ENCODE data around the gene COL18A1. TPM values are rescaled to one million over a fixed set of nuclear protein-coding genes. Genes with fewer than 3 reads are reported as not detected.

COL18A1 gene
- total RNA-seq, 1 experiment from 2014 or later: 19.5 TPM

DNA sequence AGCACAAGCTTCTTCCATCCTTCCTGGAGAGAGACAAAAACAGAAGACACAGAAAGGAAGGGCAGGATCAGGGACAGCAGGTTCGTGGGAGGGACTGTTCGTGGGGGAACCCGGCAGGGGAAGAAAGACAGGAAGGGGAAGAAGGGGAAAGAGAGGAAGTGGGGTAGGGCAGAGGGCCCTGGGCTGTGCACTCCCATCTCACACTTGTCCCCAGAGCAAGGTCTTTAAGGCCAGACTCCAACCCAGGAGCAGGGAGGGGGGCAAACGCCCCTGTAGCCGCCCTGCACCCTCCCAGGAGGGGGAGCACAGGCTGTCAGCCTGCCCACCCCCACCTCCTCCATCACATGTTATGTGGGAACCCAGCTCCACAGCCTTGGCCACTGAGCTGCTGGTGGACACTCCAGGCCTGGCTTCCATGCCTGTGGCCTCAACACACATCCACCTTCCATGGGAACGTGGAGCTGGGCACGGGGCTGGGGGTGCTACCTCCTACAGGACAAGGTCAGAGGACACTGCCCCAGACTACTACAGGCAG is 127.9 kb downstream of the COL18A1 start:
- no peak for DNase-seq

DNA sequence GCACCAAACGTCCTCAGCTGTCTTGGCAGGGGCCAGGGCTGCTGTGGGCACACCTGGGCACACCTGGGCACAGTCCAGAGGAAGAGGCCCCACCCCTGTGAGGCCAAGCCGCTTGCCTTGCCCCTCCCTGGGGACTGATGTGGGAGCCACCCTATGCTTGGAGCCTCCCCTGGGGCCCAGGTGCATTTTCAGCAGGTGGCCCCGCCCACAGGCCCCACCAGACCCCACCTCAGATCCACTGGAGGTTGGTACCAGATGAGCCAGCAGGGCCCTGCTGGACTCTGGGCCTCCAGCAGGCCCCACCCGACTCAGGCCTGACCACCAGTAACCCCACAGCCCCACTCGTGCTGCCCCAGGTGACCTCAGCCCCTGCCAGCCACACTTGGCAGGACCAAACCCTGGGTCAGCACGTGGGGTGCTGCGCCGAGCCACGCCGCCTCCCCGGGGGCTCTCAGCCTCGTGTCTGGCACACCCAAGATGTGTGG is 128.4 kb downstream of the COL18A1 start:
- peaks cover 24% of the 10 kb centered on the region for H3K36me3 ChIP-seq
- H3K4me3 ChIP-seq: no peak overlapping the region
- no peaks in the 10 kb centered on the region for H3K4me1 ChIP-seq
- H3K27me3 ChIP-seq: no peaks in the 10 kb centered on the region
- no peaks in the 10 kb centered on the region for H3K9me3 ChIP-seq (replicated peaks)
- no peak for DNase-seq
- no peak overlapping the region for H3K27ac ChIP-seq

More for the DNA sequence above, 127.9 kb downstream of the COL18A1 start:
- H3K27me3 ChIP-seq: no peaks in the 10 kb centered on the region
- peaks cover 24% of the 10 kb centered on the region for H3K36me3 ChIP-seq
- H3K4me3 ChIP-seq: no peak overlapping the region
- no peaks in the 10 kb centered on the region for H3K4me1 ChIP-seq
- no peak overlapping the region for H3K27ac ChIP-seq
- H3K9me3 ChIP-seq (replicated peaks): no peaks in the 10 kb centered on the region

DNA sequence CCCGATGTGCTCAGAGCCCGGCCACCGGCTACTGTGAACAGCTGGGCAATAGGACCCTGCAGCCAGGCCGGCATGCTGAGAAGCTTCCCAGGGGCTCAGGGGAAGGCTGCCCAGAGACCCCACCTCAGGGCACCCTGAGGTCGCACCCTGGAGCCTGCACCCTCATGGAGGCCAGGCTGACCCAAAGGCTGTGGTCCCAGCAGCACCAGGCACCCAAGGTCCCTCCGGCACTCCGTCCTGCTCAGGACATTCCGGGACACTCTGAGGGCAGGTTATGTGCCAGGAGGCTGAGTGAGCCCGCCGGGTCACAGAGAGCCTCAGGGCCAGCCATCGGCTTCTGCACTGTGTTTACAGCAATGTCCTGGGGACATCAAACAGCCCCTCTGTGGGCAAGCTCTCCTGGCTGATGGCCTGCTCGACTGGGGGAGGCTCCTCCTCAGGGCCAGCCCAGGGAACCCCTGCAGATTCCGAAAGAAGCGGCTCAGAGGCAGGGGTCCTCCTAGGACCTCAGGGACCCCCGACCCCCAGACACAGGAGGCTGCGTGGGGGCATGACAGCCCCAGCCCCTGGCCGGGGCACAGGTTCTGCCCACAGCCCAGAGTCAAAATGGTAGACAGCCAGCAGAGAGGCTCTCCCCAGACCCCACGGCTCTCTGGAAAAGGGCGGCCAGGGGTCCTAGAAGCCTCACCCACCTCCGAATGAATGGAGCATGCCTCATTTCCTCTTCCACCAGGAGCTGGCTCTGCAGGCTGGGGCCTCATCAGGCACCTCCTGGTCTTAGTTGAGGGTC is 129.1 kb downstream of the COL18A1 start:
- no peak overlapping the region for H3K4me3 ChIP-seq
- H3K36me3 ChIP-seq: peaks cover 24% of the 10 kb centered on the region
- no peak overlapping the region for H3K27ac ChIP-seq
- H3K4me1 ChIP-seq: no peaks in the 10 kb centered on the region
- no peaks in the 10 kb centered on the region for H3K9me3 ChIP-seq (replicated peaks)
- no peak for DNase-seq
- H3K27me3 ChIP-seq: no peaks in the 10 kb centered on the region

DNA sequence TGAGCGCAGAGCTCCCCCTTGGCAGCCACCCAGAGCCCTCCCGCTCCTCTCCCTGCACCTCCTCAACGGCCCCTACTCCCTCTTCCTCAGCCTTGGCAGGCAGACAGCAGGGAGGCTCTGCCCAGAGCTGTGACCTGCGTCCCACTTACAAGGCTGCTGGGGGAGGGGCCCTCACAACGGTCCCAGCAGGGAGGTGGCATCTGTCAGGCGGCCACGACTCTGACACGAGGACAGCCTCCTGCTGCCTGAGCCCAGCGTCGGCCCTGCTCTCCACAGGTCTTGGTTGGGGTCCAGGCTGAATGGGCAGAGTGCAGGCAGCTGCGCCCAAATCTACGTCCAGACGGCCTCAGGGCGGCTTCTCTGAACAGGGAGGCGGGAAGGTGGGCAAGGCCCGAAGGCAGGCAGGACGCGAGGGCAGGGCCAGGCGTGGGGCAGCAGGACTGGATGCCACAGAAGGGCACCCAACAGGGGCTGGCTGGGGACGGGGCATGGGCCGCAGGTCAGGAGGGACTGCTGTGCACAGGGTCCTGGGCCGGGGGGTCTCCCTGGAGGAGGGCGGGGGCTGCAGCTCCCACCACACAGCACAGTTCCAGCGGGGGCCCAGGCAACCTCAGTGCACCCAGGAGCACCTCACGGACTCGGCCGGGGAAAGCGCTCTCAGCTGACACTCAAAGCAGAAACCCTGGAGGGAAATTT is 129.8 kb downstream of the COL18A1 start:
- no peak overlapping the region for H3K4me3 ChIP-seq
- no peak for DNase-seq
- H3K27me3 ChIP-seq: no peaks in the 10 kb centered on the region
- no peaks in the 10 kb centered on the region for H3K9me3 ChIP-seq (replicated peaks)
- no peaks in the 10 kb centered on the region for H3K4me1 ChIP-seq
- no peak overlapping the region for H3K27ac ChIP-seq
- peaks cover 17% of the 10 kb centered on the region for H3K36me3 ChIP-seq

DNA sequence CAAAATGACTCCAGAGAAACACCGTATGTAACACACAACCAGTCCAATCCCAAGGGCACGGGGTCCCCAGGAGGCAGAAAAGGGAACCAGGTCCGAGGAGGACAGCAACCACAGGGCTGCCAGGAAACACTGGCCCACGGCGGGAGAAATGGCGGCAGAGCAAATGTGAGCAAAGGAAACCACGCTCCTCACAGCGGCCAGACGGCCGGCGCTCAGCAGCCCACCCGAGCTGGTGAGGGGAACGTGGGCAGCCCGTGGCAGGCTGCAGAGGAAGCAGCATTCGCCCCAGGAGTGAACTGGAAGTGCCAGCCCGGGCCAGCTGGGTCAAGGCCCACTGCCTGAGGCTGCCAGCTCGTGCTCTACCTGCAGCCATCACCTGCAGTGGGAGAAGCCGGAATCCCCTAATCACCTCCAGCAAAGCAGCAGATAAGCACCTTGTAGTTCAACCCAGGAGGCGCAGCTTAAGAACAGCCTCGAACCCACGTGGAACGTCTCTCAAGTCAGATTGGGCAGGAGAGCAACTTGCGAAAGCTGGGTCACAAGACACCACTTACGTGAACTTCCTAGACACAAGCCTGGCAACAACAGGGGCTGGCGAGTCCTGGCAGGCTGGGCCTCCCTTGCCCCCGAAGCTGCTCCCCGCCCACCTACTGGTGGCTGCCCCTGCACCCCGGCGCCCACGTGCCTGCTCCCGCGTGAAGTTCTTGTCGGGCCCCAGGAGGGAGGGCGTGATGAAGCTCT is 130.5 kb downstream of the COL18A1 start:
- Histone ChIP-seq H3K4me1 (no peaks in the 10 kb centered on the region), H3K27me3 (no peaks in the 10 kb centered on the region), H3K27ac (no peak overlapping the region), H3K4me3 (no peak overlapping the region), H3K36me3 (peaks cover 10% of the 10 kb centered on the region), H3K9me3 (replicated peaks) (no peaks in the 10 kb centered on the region)
- DNase-seq: no peak

DNA sequence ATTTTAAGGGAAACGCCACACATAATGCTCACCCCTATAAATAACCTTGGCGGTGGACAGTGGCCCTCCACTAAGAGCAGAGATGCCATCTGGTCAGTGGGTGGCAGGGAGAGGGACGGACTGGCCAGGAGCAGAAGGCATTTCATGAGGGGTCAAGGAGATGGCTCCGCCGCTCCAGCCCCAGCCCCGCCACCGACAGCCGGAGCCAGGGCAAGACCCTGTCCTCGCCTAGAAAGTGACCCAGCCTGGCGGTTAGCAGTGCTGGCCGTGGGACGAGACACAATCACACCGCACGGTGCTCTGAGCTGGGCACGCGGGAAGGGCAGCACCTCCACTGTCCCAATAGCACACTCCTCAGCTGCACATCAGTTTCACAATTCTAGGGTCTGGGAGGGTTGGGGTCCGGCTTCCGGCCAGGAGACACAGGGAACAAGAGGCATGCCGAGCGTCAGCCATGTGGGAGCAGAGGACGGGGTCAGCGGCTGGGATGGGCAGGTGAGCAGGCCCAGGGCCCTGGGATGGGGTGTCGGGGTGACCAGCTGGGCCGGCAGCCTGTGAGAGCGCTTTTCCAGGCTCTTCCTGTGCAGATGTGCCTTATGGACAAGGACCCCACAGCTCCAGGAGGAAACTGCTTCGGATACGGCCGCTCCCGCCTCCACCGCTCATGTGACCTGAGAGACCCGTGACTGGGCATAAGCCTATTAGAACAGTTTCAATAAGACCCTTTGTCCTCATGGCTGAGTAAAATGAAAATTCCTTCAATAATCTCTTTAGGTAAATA is 131.5 kb downstream of the COL18A1 start:
- Histone ChIP-seq H3K9me3 (replicated peaks) (no peaks in the 10 kb centered on the region), H3K27me3 (no peaks in the 10 kb centered on the region), H3K4me1 (peaks cover 3% of the 10 kb centered on the region; the same call in 1 of the 2 replicates), H3K27ac (no peak overlapping the region), H3K4me3 (no peak overlapping the region), H3K36me3 (peaks cover 6% of the 10 kb centered on the region)
- DNase-seq: no peak

DNA sequence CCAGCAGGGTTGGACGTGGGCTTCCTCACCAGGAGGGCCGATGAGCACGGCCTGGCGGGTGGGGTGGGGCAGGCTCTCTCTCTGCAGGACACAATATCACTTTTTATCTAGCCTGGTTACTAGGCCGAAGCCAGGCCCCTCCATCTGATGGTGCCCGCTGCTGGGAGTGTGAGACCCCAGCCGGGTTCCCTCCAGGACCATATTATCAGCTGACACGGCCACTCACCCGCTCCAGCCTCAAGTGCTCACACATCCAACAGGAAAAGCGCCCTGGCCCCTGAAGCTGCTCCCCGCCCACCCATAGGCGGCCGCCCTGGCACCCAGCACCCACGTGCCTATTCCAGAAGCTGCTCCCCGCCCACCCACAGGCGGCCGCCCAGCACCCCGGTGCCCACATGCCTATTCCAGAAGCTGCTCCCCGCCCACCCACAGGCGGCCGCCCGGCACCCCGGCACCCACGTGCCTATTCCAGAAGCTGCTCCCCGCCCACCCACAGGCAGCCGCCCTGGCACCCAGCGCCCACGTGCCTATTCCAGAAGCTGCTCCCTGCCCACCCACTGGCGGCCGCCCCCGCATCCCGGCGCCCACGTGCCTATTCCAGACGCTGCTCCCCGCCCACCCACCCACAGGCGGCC is 132.3 kb downstream of the COL18A1 start:
- H3K9me3 ChIP-seq (replicated peaks): no peaks in the 10 kb centered on the region
- H3K4me3 ChIP-seq: no peak overlapping the region
- H3K27me3 ChIP-seq: no peaks in the 10 kb centered on the region
- H3K36me3 ChIP-seq: peaks cover under 1% of the 10 kb centered on the region
- H3K27ac ChIP-seq: no peak overlapping the region
- peaks cover 5% of the 10 kb centered on the region; the same call in 1 of the 2 replicates for H3K4me1 ChIP-seq
- no peak for DNase-seq

DNA sequence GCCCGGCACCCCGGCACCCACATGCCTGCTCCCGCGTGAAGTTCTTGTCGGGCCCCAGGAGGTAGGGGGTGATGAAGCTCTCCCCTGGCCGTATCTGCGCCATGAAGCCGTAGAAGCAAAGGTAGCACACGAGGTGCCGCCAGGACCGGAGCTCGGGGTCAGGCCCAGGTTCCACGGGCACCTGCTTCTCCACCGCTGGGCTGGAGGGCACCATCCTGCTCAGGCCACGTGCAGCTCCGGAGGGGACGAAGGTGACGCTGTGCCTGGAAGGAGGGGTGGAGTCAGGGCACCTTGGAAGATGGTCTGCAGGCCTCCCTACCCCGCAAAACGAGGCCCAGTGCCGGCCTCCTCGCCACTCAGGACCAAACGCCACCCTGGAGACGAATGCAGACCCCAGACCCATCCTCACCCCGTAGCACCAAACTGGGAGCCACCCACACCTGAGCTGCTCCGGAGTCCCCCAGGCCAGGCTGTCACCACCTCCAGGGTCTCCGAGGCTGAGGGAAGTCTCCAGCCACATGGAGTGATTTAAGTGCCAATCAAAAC is 132.9 kb downstream of the COL18A1 start:
- Histone ChIP-seq H3K4me1 (peaks cover 5% of the 10 kb centered on the region; the same call in 1 of the 2 replicates), H3K36me3 (no peaks in the 10 kb centered on the region; the same call in 1 of the 2 replicates), H3K4me3 (no peak overlapping the region), H3K27me3 (no peaks in the 10 kb centered on the region), H3K27ac (no peak overlapping the region), H3K9me3 (replicated peaks) (no peaks in the 10 kb centered on the region)
- no peak for DNase-seq

DNA sequence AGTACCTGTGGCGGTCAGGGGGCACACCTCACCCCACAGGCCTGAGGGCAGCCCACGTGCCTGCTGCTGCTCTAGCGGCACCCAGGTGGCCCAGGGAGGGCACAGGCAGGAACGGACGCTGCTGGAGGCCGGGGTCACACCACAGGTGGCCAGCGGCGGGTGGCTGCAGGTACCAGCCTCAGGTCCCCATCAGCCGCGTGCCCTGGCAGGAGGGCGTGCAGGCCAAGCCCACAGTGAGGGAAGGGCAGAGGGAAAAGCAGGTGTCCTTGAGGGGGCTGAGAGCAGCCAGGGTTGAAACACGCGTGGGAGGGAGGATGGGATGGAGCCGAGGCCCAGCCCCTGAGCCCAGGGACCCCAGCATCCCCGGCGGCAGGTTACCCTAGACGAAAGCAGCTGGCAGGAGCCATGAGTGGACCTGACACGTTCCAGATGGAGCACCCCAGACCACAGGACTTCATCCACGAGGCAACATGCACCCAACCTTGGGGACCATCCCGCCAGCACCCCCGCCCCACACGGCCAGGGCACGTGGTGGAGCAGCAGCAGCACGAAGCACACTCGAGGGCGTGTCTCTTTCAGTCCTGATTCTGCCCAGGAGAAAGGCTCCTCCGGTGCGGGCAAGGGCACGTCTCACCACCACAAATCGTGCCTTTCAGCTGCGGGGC is 133.5 kb downstream of the COL18A1 start:
- no peaks in the 10 kb centered on the region for H3K27me3 ChIP-seq
- H3K4me3 ChIP-seq: no peak overlapping the region
- H3K36me3 ChIP-seq: no peaks in the 10 kb centered on the region; the same call in 1 of the 2 replicates
- H3K4me1 ChIP-seq: peaks cover 5% of the 10 kb centered on the region; the same call in 1 of the 2 replicates
- no peak overlapping the region for H3K27ac ChIP-seq
- no peak for DNase-seq
- H3K9me3 ChIP-seq (replicated peaks): no peaks in the 10 kb centered on the region

DNA sequence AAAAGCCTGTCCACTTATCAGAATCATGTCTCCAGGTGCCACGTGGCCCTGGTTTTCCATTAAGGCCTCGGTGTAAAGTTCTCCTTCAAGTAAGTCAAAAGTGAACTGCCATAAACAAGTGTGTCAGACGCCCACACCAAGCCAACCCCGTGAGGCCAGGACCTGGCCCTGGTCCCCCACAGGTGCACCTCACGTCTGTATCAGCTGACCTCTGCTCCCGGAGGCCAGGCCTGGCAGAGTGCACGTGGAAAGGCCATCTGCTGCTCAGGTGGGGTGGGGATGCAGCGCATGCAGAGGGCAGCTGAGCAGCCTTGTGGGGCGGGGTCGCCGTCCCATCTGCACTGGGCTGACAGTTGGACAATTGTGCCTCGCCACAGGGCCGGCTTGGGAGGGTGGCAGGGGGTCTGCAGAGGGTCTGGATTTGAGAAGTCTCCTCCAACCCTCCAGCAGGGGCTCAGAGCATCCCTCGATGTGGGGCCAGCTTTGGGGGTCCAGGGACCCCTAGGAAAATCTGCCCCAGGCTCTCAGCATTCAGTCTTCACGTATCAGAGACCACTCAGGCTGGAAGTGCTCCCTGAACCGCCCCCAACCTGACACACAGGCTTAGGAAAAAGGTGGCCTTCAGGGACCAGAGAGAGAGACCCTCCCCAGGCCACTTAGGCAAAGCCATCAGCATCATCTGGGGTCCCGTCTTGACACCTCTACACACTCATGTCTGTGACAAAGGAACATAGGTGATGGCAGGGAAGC is 134.3 kb downstream of the COL18A1 start:
- Histone ChIP-seq H3K27me3 (no peaks in the 10 kb centered on the region), H3K36me3 (no peaks in the 10 kb centered on the region; the same call in 1 of the 2 replicates), H3K4me1 (peaks cover 8% of the 10 kb centered on the region; the same call in 1 of the 2 replicates), H3K4me3 (no peak overlapping the region), H3K27ac (no peak overlapping the region), H3K9me3 (replicated peaks) (no peaks in the 10 kb centered on the region)
- DNase-seq: no peak

DNA sequence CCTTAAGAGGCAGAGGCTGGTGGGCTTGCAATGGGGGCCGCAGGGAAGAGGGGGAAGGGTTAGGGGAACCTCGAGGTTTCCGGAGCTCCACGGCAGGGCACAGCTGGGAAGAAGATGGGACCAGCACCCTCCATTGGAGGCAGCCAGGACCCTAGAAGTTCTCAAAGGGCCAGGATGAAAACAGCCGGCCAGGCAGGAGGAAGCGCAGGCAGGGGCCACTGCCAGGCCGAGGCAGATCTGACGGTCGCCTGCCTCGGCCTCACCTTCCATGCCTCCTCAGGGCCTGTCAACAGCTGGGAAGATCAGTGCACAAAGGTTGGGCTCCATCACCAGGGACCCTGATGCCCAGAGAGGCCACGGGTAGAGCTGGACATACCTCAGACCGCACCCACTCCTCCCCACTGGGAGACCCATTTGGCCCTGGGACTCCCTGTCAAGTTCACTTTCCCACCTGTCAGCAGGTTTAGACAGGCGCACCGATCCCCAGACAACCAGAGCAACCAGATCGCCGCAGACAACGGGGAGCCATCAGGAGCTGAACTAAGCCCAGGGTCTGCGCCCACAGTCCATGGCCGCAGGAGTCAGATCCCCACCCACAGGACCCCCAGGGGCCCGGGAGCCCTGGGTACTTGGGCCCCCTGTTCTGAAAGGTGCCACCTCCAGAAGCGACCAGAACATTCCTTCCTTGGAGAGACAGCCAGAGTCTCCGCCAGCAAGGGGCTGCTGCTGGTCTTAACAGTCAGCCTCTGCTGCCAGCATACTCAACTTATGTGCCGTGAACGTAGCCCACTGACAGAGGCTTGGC is 135.0 kb downstream of the COL18A1 start:
- H3K27me3 ChIP-seq: no peaks in the 10 kb centered on the region
- no peak overlapping the region for H3K4me3 ChIP-seq
- no peaks in the 10 kb centered on the region for H3K9me3 ChIP-seq (replicated peaks)
- no peak for DNase-seq
- no peaks in the 10 kb centered on the region for H3K36me3 ChIP-seq
- peaks cover 8% of the 10 kb centered on the region; the same call in 1 of the 2 replicates for H3K4me1 ChIP-seq
- no peak overlapping the region for H3K27ac ChIP-seq

DNA sequence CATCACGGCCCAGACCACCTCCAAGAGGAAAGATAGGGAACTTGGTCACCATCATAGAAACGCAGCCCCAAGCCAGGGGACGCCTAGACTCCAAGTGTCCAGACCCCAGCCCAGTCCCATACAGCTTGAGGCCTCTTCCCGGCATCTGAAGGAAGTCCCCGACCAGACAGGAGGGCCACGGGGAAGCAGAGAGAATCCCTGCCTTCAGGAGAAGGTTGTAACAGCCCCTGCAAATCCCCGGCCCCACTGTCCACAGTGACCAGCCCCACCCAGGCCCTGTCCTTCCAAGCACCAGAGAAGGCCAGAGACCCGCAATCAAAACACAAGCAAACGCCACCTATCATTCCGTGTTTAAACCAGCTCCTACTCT is 135.6 kb downstream of the COL18A1 start:
- Histone ChIP-seq H3K36me3 (no peaks in the 10 kb centered on the region), H3K4me3 (no peak overlapping the region), H3K9me3 (replicated peaks) (no peaks in the 10 kb centered on the region), H3K4me1 (peaks cover 8% of the 10 kb centered on the region; the same call in 1 of the 2 replicates), H3K27ac (no peak overlapping the region), H3K27me3 (no peaks in the 10 kb centered on the region)
- DNase-seq: no peak
